Panc1 (cell line): ENCODE results near the gene PPARGC1A. TPM values are rescaled to one million over a fixed set of nuclear protein-coding genes. Genes with fewer than 3 reads are reported as not detected.

Experiments
- ATAC-seq: fragments of 200-7000 bp; cut with Tn5 transposase; 2 replicates; pipeline ENCODE4 v1.9.1; 2020; ENCODE audit warnings: mild to moderate bottlenecking, moderate library complexity
- BruUV-seq: library from RNA; stranded (reverse); fragments of 400-500 nt; replicated peaks from 2 replicates; lab custom pipeline; 2021; lab: Mats Ljungman, UMichigan
- CTCF ChIA-PET: fragments of 300-600 bp; sonication (Branson Sonifier 250); formaldehyde crosslinking; loops from one replicate; lab custom pipeline; 2022; ENCODE audit warnings: antibody characterized with exemption; lab: Charles Lee
- POLR2A ChIA-PET: fragments of 300-600 bp; sonication (Branson Sonifier 250); formaldehyde crosslinking; loops from one replicate; lab custom pipeline; 2022; ENCODE audit warnings: antibody characterized with exemption; lab: Charles Lee
- DNase-seq: peaks from one replicate; pipeline ENCODE4 v3.0.0-alpha.2; 2010; ENCODE audit warnings: low read depth, low spot score
- H3K27ac ChIP-seq: 2 replicates; pipeline ENCODE4 v1.5.1; 2011; ENCODE audit warnings: mild to moderate bottlenecking, low read length, inconsistent platforms
- H3K27me3 ChIP-seq: fragments of 200-500 bp; sonication (Bioruptor generic); 2 replicates; pipeline ENCODE4 v1.6.0; 2014; ENCODE audit warnings: low read length, inconsistent platforms; ENCODE audit not compliant: control insufficient read depth, insufficient read depth
- H3K36me3 ChIP-seq: fragments of 200-500 bp; sonication (Bioruptor generic); 2 replicates; pipeline ENCODE4 v1.5.1; 2014; ENCODE audit warnings: inconsistent platforms, mild to moderate bottlenecking, low read length, moderate library complexity; ENCODE audit not compliant: control insufficient read depth, insufficient read depth
- H3K4me1 ChIP-seq: 2 replicates; pipeline ENCODE4 v1.5.1; 2011; ENCODE audit warnings: inconsistent platforms, mild to moderate bottlenecking, low read length, moderate library complexity; ENCODE audit not compliant: control insufficient read depth, insufficient read depth
- H3K4me3 ChIP-seq, 2 experiments: 2 replicates each; pipeline ENCODE4 v1.5.1; 2011 to 2012; ENCODE audit warnings: low read depth in 2 of 2, low read length in 2 of 2, mild to moderate bottlenecking in 2 of 2, inconsistent platforms in 1 of 2, moderate library complexity in 1 of 2
- H3K9me3 ChIP-seq: fragments of 200-500 bp; sonication (Bioruptor generic); 2 replicates; pipeline ENCODE4 v1.5.1; 2014; ENCODE audit warnings: low read depth, mild to moderate bottlenecking, inconsistent platforms, low read length, moderate library complexity; ENCODE audit not compliant: control insufficient read depth, insufficient read depth
- CTCF ChIP-seq: fragments of 450-650 bp; IDR thresholded peaks from 2 replicates; pipeline ENCODE4 v1.5.1; 2017; ENCODE audit warnings: mild to moderate bottlenecking
- POLR2AphosphoS5 ChIP-seq: IDR thresholded peaks from 2 replicates; pipeline ENCODE4 v1.6.1; 2012; ENCODE audit warnings: mild to moderate bottlenecking, low read depth, low read length, moderate library complexity
- SIN3A ChIP-seq: IDR thresholded peaks from 2 replicates; pipeline ENCODE4 v1.6.1; 2012; ENCODE audit warnings: low read depth, mild to moderate bottlenecking, low read length, moderate library complexity, borderline replicate concordance; ENCODE audit not compliant: insufficient read depth
- TCF7L2 ChIP-seq: IDR thresholded peaks from 2 replicates; pipeline ENCODE4 v1.6.1; 2011; ENCODE audit warnings: mild to moderate bottlenecking, low read depth, low read length, inconsistent platforms
- in situ Hi-C: cut with HindIII; loops from 2 replicates; pipeline ENCODE4 v1.10.0; 2016; ENCODE audit warnings: low sequenced_read_pairs, low pct_unique_long_range_greater_than_20kb
- intact Hi-C: fragments of 100-400 bp; cut with micrococcal nuclease; formaldehyde crosslinking; loops from one replicate; pipeline ENCODE4 v1.10.0; 2022; ENCODE audit not compliant: unreplicated experiment
- total RNA-seq: library from RNA; stranded (reverse); gene quantifications from one replicate; pipeline ENCODE4 v1.2.1, GENCODE V29; 2021; ENCODE audit not compliant: unreplicated experiment
- TF ChIP-seq, protein P1 (sequence below), 2 experiments: IDR thresholded peaks; 2 replicates each; pipeline ENCODE4 v1.6.1; 2011 to 2012; ENCODE audit warnings: low read depth in 2 of 2, control low read depth in 1 of 2, low read length in 1 of 2, mild to moderate bottlenecking in 1 of 2, moderate library complexity in 1 of 2; ENCODE audit not compliant: insufficient read depth in 1 of 2

PPARGC1A gene
- total RNA-seq, 1 experiment from 2014 or later, result 0.59 TPM

- no peak for TF ChIP-seq TCF7L2
- no peak for TF ChIP-seq POLR2AphosphoS5
- no peak; the same call in 1 of the 2 replicates for TF ChIP-seq CTCF
- TF ChIP-seq, protein P1, sequence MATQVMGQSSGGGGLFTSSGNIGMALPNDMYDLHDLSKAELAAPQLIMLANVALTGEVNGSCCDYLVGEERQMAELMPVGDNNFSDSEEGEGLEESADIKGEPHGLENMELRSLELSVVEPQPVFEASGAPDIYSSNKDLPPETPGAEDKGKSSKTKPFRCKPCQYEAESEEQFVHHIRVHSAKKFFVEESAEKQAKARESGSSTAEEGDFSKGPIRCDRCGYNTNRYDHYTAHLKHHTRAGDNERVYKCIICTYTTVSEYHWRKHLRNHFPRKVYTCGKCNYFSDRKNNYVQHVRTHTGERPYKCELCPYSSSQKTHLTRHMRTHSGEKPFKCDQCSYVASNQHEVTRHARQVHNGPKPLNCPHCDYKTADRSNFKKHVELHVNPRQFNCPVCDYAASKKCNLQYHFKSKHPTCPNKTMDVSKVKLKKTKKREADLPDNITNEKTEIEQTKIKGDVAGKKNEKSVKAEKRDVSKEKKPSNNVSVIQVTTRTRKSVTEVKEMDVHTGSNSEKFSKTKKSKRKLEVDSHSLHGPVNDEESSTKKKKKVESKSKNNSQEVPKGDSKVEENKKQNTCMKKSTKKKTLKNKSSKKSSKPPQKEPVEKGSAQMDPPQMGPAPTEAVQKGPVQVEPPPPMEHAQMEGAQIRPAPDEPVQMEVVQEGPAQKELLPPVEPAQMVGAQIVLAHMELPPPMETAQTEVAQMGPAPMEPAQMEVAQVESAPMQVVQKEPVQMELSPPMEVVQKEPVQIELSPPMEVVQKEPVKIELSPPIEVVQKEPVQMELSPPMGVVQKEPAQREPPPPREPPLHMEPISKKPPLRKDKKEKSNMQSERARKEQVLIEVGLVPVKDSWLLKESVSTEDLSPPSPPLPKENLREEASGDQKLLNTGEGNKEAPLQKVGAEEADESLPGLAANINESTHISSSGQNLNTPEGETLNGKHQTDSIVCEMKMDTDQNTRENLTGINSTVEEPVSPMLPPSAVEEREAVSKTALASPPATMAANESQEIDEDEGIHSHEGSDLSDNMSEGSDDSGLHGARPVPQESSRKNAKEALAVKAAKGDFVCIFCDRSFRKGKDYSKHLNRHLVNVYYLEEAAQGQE (IDR thresholded peaks at IDR 0.05; ENCODE audit: insufficient read depth in 1 of 2, low read depth in 2 of 2, low read length in 1 of 2), result no peak
- no peak for TF ChIP-seq SIN3A
- Histone ChIP-seq H3K27me3 (no peaks in the 10 kb centered on the region), H3K27ac (no peak overlapping the region), H3K9me3 (no peaks in the 10 kb centered on the region), H3K4me3 (no peak overlapping the region), H3K36me3 (no peaks in the 10 kb centered on the region), H3K4me1 (no peaks in the 10 kb centered on the region)
- BruUV-seq, result no TSS peak
- intact Hi-C loops, result no loop called here
- CTCF ChIA-PET, result no interaction called here
- in situ Hi-C loops, result no loop called here
- DNase-seq (no peak), ATAC-seq (no peak)
- POLR2A ChIA-PET, result no interaction called here
These were observed 8.0 kb downstream of the PPARGC1A start for GRCh38 chr4:23881674-23882337.

DNA sequence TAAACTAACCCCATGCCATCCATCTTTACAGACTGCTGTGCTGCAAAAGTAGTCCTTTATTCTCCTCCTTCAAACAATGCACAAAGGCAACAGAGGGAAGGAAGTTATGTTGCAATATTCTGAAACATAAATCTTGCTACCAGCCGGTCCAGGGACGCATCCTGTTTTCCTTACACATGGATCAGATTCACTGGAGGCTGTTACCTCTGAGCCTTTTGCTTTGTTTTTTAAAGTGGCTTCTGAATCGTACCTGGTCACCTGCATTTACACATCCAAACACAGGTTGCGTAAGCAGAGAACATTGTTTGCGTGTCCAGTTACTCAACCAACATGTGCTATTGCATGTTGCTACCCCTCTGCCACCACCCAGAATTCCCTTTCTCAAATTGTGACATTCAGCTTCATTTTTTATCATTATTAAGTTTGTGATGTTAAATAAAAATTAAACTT is 8.8 kb downstream of the PPARGC1A start:
- intact Hi-C loops (no loop called here), in situ Hi-C loops (no loop called here)
- no peak for TF ChIP-seq TCF7L2
- TF ChIP-seq POLR2AphosphoS5, result no peak
- TF ChIP-seq, protein P1 (IDR thresholded peaks at IDR 0.05; ENCODE audit: insufficient read depth in 1 of 2, low read depth in 2 of 2, low read length in 1 of 2), result no peak
- TF ChIP-seq CTCF, result no peak
- TF ChIP-seq SIN3A, result no peak
- ChIA-PET CTCF (no interaction called here), POLR2A (no interaction called here)
- no peak overlapping the region for H3K27ac ChIP-seq
- ATAC-seq, result no peak
- H3K4me1 ChIP-seq, result no peaks in the 10 kb centered on the region
- DNase-seq, result no peak
- no peak overlapping the region for H3K4me3 ChIP-seq
- H3K36me3 ChIP-seq, result no peaks in the 10 kb centered on the region
- H3K27me3 ChIP-seq, result no peaks in the 10 kb centered on the region
- no peaks in the 10 kb centered on the region for H3K9me3 ChIP-seq
- BruUV-seq, result no TSS peak
